Keratinocyte (primary cell): ENCODE data around the gene ZNF462.

Source experiments
- CTCF ChIP-seq, 3 experiments: IDR thresholded peaks in 1 of 3; conservative IDR thresholded peaks in 1 of 3; optimal IDR thresholded peaks in 1 of 3; 2 replicates in 2 of 3; 3 replicates in 1 of 3; pipeline versions ENCODE3 to v1.5.1; 2011; ENCODE audit warnings: low read length in 3 of 3, mild to moderate bottlenecking in 3 of 3, moderate library complexity in 2 of 3, control low read depth in 1 of 3, inconsistent platforms in 1 of 3; ENCODE audit not compliant: insufficient read depth in 2 of 3; ENCODE audit errors: extremely low read depth in 1 of 3
- EZH2 ChIP-seq: IDR thresholded peaks from one replicate; pipeline ENCODE4 v1.6.1; 2012; ENCODE audit warnings: inconsistent platforms, mild to moderate bottlenecking, low read length, moderate library complexity

- TF ChIP-seq CTCF (optimal IDR thresholded peaks at IDR 0.05 in 1 of 3, IDR thresholded peaks at IDR 0.05 in 1 of 3, conservative IDR thresholded peaks at IDR 0.05 in 1 of 3; ENCODE audit: extremely low read depth in 1 of 3, insufficient read depth in 2 of 3, low read length in 3 of 3) (no peak), EZH2 (no peak)
Measured at GRCh38 chr9:106961623-106962022, 98.7 kb downstream of the ZNF462 start.
